Caco-2 (cell line): Measurements from ENCODE around the gene SDCBP2. TPM values are rescaled to one million over a fixed set of nuclear protein-coding genes. Genes with fewer than 3 reads are reported as not detected.

Experiments used
- BruUV-seq: library from RNA; stranded (reverse); fragments of 400-500 nt; replicated peaks from 2 replicates; lab custom pipeline; 2021; lab: Mats Ljungman, UMichigan
- CTCF ChIA-PET: fragments of 300-600 bp; sonication (Branson Sonifier 250); formaldehyde crosslinking; loops from one replicate; lab custom pipeline; 2022; ENCODE audit warnings: antibody characterized with exemption; lab: Charles Lee
- POLR2A ChIA-PET: fragments of 300-600 bp; sonication (Branson Sonifier 250); formaldehyde crosslinking; loops from one replicate; lab custom pipeline; 2022; ENCODE audit warnings: antibody characterized with exemption; lab: Charles Lee
- DNase-seq, 2 experiments: peaks; one replicate each; pipeline versions ENCODE4 v3.0.0 to v3.0.0-alpha.2; 2020 to 2022
- H3K27me3 ChIP-seq: replicated peaks from 2 replicates; pipeline ENCODE4 v1.6.0; 2011; ENCODE audit warnings: low read length; ENCODE audit not compliant: control insufficient read depth, insufficient read depth
- H3K36me3 ChIP-seq: 2 replicates; pipeline ENCODE4 v1.5.1; 2011; ENCODE audit warnings: low read length; ENCODE audit not compliant: control insufficient read depth, insufficient read depth
- H3K4me1 ChIP-seq: fragments of 250-450 bp; sonication (Bioruptor Pico); 2 replicates; pipeline ENCODE4 v1.5.1; 2020; ENCODE audit warnings: mild to moderate bottlenecking
- H3K4me3 ChIP-seq: 2 replicates; pipeline ENCODE4 v1.5.1; 2011; ENCODE audit warnings: low read depth, mild to moderate bottlenecking, control low read depth, low read length
- H3K9me3 ChIP-seq: fragments of 250-450 bp; sonication (Bioruptor Pico); 2 replicates; pipeline ENCODE4 v1.5.1; 2020; ENCODE audit warnings: mild to moderate bottlenecking, moderate library complexity
- H3K27ac Mint-ChIP-seq: one replicate; pipeline ENCODE4 v1.8.0; 2022; ENCODE audit warnings: mixed read lengths; ENCODE audit not compliant: unreplicated experiment
- H3K27me3 Mint-ChIP-seq: one replicate; pipeline ENCODE4 v1.8.0; 2022; ENCODE audit warnings: mixed read lengths; ENCODE audit not compliant: insufficient read depth, unreplicated experiment
- H3K36me3 Mint-ChIP-seq: one replicate; pipeline ENCODE4 v1.8.0; 2022; ENCODE audit warnings: mild to moderate bottlenecking, mixed read lengths; ENCODE audit not compliant: insufficient read depth, unreplicated experiment
- H3K4me1 Mint-ChIP-seq: one replicate; pipeline ENCODE4 v1.8.0; 2022; ENCODE audit warnings: low read depth, mixed read lengths; ENCODE audit not compliant: unreplicated experiment
- H3K4me3 Mint-ChIP-seq: one replicate; pipeline ENCODE4 v1.8.0; 2022; ENCODE audit warnings: mild to moderate bottlenecking, moderate library complexity, mixed read lengths; ENCODE audit not compliant: unreplicated experiment
- H3K9me3 Mint-ChIP-seq: one replicate; pipeline ENCODE4 v1.8.0; 2022; ENCODE audit warnings: mixed read lengths; ENCODE audit not compliant: unreplicated experiment
- CTCF ChIP-seq, 2 experiments: fragments of 200-600 bp in 1 of 2; IDR thresholded peaks; 1 replicate in 1 of 2; 2 replicates in 1 of 2; pipeline versions ENCODE4 v1.5.1 to v1.8.0; 2011 to 2022; ENCODE audit warnings: antibody characterized with exemption in 1 of 2, control low read depth in 1 of 2, inconsistent platforms in 1 of 2, low read depth in 1 of 2, low read length in 1 of 2, mild to moderate bottlenecking in 1 of 2, moderate library complexity in 1 of 2; ENCODE audit not compliant: insufficient read depth in 1 of 2, severe bottlenecking in 1 of 2, unreplicated experiment in 1 of 2
- intact Hi-C: fragments of 100-400 bp; cut with micrococcal nuclease; formaldehyde crosslinking; loops from one replicate; pipeline ENCODE4 v1.10.0; 2022; ENCODE audit not compliant: unreplicated experiment
- total RNA-seq: library from RNA; stranded (reverse); gene quantifications from 2 replicates; pipeline ENCODE4 v1.2.3, GENCODE V29; 2022

Gene SDCBP2
- total RNA-seq, 1 experiment from 2014 or later = 2.0 TPM

GRCh38 chr20:1305712-1306111, 23.2 kb downstream of the SDCBP2 start:
- H3K36me3 ChIP-seq = no peaks in the 10 kb centered on the region
- Mint-ChIP-seq H3K27ac (no peak overlapping the region), H3K4me1 (no peaks in the 10 kb centered on the region), H3K4me3 (no peak overlapping the region), H3K36me3 (no peaks in the 10 kb centered on the region), H3K9me3 (no peaks in the 10 kb centered on the region), H3K27me3 (peaks cover 8% of the 10 kb centered on the region)
- H3K4me1 ChIP-seq = no peaks in the 10 kb centered on the region
- no peak for DNase-seq
- H3K4me3 ChIP-seq = no peak overlapping the region
- no TSS peak for BruUV-seq
- no peaks in the 10 kb centered on the region for H3K27me3 ChIP-seq
- ChIA-PET POLR2A (no interaction called here), CTCF (no interaction called here)
- no peak for TF ChIP-seq CTCF (IDR thresholded peaks at IDR 0.05; ENCODE audit: insufficient read depth in 1 of 2, low read depth in 1 of 2, low read length in 1 of 2, severe bottlenecking in 1 of 2, unreplicated experiment in 1 of 2)
- intact Hi-C loops = no loop called here
- H3K9me3 ChIP-seq = no peaks in the 10 kb centered on the region

GRCh38 chr20:1304710-1305515, 24.0 kb downstream of the SDCBP2 start:
- Histone ChIP-seq H3K36me3 (no peaks in the 10 kb centered on the region), H3K4me3 (no peak overlapping the region), H3K27me3 (no peaks in the 10 kb centered on the region), H3K4me1 (no peaks in the 10 kb centered on the region), H3K9me3 (no peaks in the 10 kb centered on the region)
- no peaks in the 10 kb centered on the region for H3K36me3 Mint-ChIP-seq
- H3K27me3 Mint-ChIP-seq = peaks cover 8% of the 10 kb centered on the region
- ChIA-PET POLR2A (no interaction called here), CTCF (no interaction called here)
- no peaks in the 10 kb centered on the region for H3K4me1 Mint-ChIP-seq
- H3K4me3 Mint-ChIP-seq = no peak overlapping the region
- no peak overlapping the region for H3K27ac Mint-ChIP-seq
- no peak for TF ChIP-seq CTCF (IDR thresholded peaks at IDR 0.05; ENCODE audit: insufficient read depth in 1 of 2, low read depth in 1 of 2, low read length in 1 of 2, severe bottlenecking in 1 of 2, unreplicated experiment in 1 of 2)
- no peak for DNase-seq
- intact Hi-C loops = no loop called here
- no TSS peak for BruUV-seq
- no peaks in the 10 kb centered on the region for H3K9me3 Mint-ChIP-seq

- H3K4me3 Mint-ChIP-seq = no peak overlapping the region
- no peak for DNase-seq
- peaks cover 8% of the 10 kb centered on the region for H3K27me3 Mint-ChIP-seq
- no peaks in the 10 kb centered on the region for H3K4me1 Mint-ChIP-seq
- intact Hi-C loops = no loop called here
- Histone ChIP-seq H3K27me3 (no peaks in the 10 kb centered on the region), H3K4me1 (no peaks in the 10 kb centered on the region), H3K9me3 (no peaks in the 10 kb centered on the region), H3K4me3 (no peak overlapping the region), H3K36me3 (no peaks in the 10 kb centered on the region)
- no TSS peak for BruUV-seq
- ChIA-PET POLR2A (no interaction called here), CTCF (no interaction called here)
- H3K36me3 Mint-ChIP-seq = no peaks in the 10 kb centered on the region
- no peaks in the 10 kb centered on the region for H3K9me3 Mint-ChIP-seq
- H3K27ac Mint-ChIP-seq = no peak overlapping the region
- no peak for TF ChIP-seq CTCF (IDR thresholded peaks at IDR 0.05; ENCODE audit: insufficient read depth in 1 of 2, low read depth in 1 of 2, low read length in 1 of 2, severe bottlenecking in 1 of 2, unreplicated experiment in 1 of 2)
Observed at GRCh38 chr20:1302685-1303541, 26.0 kb downstream of the SDCBP2 start.
